Osteocyte (in vitro differentiated cells): ENCODE results near the gene F2RL2. TPM values are rescaled to one million over a fixed set of nuclear protein-coding genes. Genes with fewer than 3 reads are reported as not detected.

ENCODE experiments used
- DNase-seq: peaks from one replicate; pipeline ENCODE4 v3.0.0; 2021; ENCODE audit warnings: mixed read lengths; ENCODE audit not compliant: unreplicated experiment; ENCODE audit errors: extremely low spot score
- H3K27ac Mint-ChIP-seq: one replicate; pipeline ENCODE4 v1.8.0; 2021; ENCODE audit warnings: mild to moderate bottlenecking, mixed read lengths; ENCODE audit not compliant: unreplicated experiment
- H3K27me3 Mint-ChIP-seq: one replicate; pipeline ENCODE4 v1.8.0; 2021; ENCODE audit warnings: mixed read lengths; ENCODE audit not compliant: unreplicated experiment
- H3K36me3 Mint-ChIP-seq: one replicate; pipeline ENCODE4 v1.8.0; 2021; ENCODE audit warnings: mixed read lengths; ENCODE audit not compliant: unreplicated experiment
- H3K4me1 Mint-ChIP-seq: one replicate; pipeline ENCODE4 v1.8.0; 2021; ENCODE audit warnings: mixed read lengths; ENCODE audit not compliant: unreplicated experiment
- H3K4me3 Mint-ChIP-seq: one replicate; pipeline ENCODE4 v1.8.0; 2021; ENCODE audit warnings: mild to moderate bottlenecking, moderate library complexity, mixed read lengths; ENCODE audit not compliant: unreplicated experiment
- H3K9me3 Mint-ChIP-seq: one replicate; pipeline ENCODE4 v1.8.0; 2021; ENCODE audit warnings: mixed read lengths; ENCODE audit not compliant: unreplicated experiment
- CTCF ChIP-seq: fragments of 200-600 bp; sonication (generic); IDR thresholded peaks from 2 replicates; pipeline ENCODE4 v1.5.0; 2021; ENCODE audit warnings: antibody characterized with exemption, mild to moderate bottlenecking, moderate library complexity
- total RNA-seq: library from RNA; stranded (reverse); gene quantifications from 2 replicates; pipeline ENCODE4 v1.2.1, GENCODE V29; 2021

Gene F2RL2
- total RNA-seq, 1 donor from 2014 or later: 14.1 TPM

DNA sequence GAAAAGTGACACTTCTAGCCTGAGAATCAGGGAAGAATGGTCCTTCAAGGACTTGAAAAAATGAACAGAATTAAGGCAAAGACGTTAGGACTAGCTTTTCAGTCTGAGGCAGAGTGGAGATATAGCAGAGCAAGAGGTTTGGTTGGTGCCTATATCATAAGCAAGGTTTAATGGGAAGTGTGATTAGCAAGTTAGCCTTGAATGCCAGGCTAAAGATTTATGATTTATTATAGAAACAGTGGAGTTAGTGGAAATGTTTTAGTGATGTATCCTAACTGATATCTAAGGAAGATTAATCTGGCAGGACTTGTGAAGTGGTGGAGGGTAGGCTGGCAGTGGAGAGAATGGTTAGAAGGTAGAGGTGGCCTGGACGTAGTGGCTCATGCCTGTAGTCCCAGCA is 7.0 kb downstream of the F2RL2 start:
- H3K4me3 Mint-ChIP-seq: no peak overlapping the region
- TF ChIP-seq CTCF: no peak
- H3K27ac Mint-ChIP-seq: peak overlapping the region; percentile 40
- H3K4me1 Mint-ChIP-seq: peaks cover 37% of the 10 kb centered on the region
- H3K27me3 Mint-ChIP-seq: no peaks in the 10 kb centered on the region
- no peak for DNase-seq
- H3K36me3 Mint-ChIP-seq: peaks cover 7% of the 10 kb centered on the region
- peaks cover 4% of the 10 kb centered on the region for H3K9me3 Mint-ChIP-seq

DNA sequence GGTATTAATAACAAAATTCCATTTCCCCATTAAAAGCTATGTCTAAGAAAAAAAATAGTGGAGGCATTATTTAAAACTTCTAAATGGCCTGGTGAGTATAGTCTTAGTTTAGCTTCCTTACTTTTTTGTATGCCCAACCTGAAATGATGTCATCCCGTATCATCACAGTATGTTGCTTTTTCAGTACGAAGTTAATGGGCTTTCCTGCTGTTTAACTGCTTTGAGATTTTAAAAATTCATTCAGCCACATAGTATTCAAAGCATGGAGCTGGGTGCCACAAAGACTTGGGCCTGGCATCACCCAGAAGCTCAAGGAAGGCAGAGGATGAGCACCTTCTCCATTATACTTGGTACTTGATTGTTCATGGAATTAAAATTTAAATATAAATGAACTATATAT is 7.4 kb downstream of the F2RL2 start:
- TF ChIP-seq CTCF: no peak
- H3K9me3 Mint-ChIP-seq: peaks cover 4% of the 10 kb centered on the region
- no peak for DNase-seq
- H3K4me3 Mint-ChIP-seq: no peak overlapping the region
- peaks cover 7% of the 10 kb centered on the region for H3K36me3 Mint-ChIP-seq
- peaks cover 32% of the 10 kb centered on the region for H3K4me1 Mint-ChIP-seq
- H3K27me3 Mint-ChIP-seq: no peaks in the 10 kb centered on the region
- H3K27ac Mint-ChIP-seq: no peak overlapping the region

GRCh38 chr5:76612942-76613341 is 10.3 kb downstream of the F2RL2 start:
- Mint-ChIP-seq H3K36me3 (peaks cover 7% of the 10 kb centered on the region), H3K4me1 (peaks cover 29% of the 10 kb centered on the region)

GRCh38 chr5:76610196-76610595 is 13.0 kb downstream of the F2RL2 start:
- no peak for TF ChIP-seq CTCF
- H3K27me3 Mint-ChIP-seq: no peaks in the 10 kb centered on the region
- H3K9me3 Mint-ChIP-seq: no peaks in the 10 kb centered on the region
- H3K27ac Mint-ChIP-seq: no peak overlapping the region
- DNase-seq: no peak
- peaks cover 2% of the 10 kb centered on the region for H3K36me3 Mint-ChIP-seq
- H3K4me1 Mint-ChIP-seq: peaks cover 31% of the 10 kb centered on the region
- no peak overlapping the region for H3K4me3 Mint-ChIP-seq

More at GRCh38 chr5:76612942-76613341, 10.3 kb downstream of the F2RL2 start:
- no peak for TF ChIP-seq CTCF
- Mint-ChIP-seq H3K9me3 (peaks cover 2% of the 10 kb centered on the region), H3K27me3 (no peaks in the 10 kb centered on the region), H3K27ac (no peak overlapping the region), H3K4me3 (no peak overlapping the region)
- no peak for DNase-seq

DNA sequence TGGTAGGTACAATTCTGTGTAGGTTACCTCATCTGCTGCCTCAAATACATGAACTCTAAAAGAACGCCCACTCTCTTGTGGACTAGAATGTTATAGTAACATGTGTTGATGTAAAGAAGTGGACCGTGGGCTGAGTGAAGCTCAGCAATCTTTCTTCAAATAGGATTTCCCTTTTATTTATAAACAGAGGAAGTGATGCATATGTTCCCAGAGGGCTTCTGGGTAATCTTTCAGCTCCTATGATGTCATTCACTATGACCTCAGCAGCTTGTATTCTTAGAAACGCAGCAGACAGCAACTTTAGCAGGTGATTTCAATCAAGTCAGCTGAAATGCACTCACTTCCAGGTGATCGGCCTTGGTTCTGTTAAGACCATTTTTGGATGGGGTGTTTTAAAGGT is 14.4 kb downstream of the F2RL2 start:
- TF ChIP-seq CTCF: no peak
- Mint-ChIP-seq H3K4me3 (no peak overlapping the region), H3K27ac (no peak overlapping the region), H3K36me3 (no peaks in the 10 kb centered on the region), H3K9me3 (peaks cover 3% of the 10 kb centered on the region), H3K4me1 (peaks cover 41% of the 10 kb centered on the region), H3K27me3 (no peaks in the 10 kb centered on the region)
- no peak for DNase-seq
